LoVo (cell line): ENCODE measurements around the gene PARP16.
A peak's percentile ranks its signal among the peaks of the same experiment; 100 is the strongest.

Experiments used
- DNase-seq: peaks from one replicate; pipeline ENCODE4 v3.0.0-alpha.2; 2016; ENCODE audit warnings: low spot score

The PARP16 gene

DNA sequence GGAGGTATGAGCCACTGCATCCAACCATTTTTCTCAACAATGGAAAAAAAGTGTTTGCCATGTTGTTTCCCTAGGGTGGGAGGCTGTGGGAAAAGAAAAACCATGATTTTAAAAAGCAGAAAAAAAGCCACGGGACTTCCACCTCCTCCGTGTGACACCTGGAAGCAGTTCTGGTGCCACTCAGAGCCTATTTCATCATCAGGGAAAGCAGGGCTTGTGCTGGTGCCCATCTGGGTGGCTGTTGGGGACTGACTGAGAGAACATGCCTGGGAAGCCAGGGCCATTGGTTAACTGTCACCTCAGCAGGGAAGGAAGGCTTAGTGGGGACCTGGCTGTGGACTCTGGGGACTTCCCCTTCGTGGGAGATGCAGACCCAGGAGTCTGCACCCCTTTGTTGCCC, 25.1 kb upstream of the PARP16 start:
- no peak for DNase-seq

DNA sequence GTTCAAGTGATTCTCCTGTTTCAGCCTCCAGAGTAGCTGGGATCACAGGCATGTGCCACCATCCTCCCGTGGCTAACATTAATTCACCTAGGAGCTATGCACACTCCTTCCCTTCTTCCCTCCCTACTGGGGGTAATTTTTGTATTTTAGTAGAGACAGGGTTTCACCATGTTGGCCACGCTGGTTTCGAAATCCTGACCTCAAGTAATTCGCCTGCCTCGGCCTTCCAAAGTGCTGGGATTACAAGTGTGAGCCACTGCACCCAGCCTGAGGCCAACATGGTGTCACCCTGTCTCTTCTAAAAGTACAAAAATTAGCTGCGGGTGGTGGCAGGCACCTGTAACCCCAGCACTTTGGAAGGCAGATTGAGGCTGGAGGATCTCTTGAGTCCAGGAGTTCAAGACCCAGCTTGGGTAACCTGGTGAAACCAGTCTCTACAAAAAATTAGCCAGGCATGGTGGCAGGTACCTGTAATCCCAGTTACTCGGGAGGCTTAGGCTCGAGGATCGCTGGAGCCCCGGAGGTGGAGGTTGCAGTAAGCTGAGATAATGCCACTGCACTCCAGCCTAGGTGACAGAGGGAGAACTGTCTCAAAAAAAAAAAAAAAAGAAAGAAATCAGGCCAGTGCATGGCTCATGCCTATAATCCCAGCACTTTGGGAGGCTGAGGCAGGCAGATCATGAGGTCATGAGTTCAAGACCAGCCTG, 23.9 kb upstream of the PARP16 start:
- DNase-seq: no peak

DNA sequence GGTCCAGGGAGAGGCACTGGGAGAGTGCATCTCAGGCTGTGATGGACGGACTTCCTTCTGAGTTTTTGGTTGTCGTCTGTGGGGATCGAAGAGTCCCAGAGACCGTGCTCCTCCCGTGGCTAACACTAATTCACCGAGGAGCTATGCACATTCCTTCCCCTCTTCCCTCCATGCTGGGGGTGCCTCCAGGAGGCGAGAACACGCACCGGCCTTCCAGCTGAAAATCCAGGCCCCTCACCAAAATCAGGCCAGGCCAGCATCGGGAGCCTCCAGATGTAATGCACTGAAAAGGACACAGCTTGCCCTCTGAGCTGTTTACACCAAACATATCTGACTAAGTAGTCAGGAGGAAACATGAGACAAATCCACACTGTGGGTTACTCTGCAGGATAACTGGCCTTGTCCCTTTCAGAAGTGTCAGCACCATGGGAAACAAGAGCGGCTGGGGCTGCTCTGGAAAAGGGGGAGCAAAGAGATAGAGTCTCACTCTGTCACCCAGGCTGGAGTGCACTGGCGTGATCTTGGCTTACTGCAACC, 23.3 kb upstream of the PARP16 start:
- no peak for DNase-seq

DNA sequence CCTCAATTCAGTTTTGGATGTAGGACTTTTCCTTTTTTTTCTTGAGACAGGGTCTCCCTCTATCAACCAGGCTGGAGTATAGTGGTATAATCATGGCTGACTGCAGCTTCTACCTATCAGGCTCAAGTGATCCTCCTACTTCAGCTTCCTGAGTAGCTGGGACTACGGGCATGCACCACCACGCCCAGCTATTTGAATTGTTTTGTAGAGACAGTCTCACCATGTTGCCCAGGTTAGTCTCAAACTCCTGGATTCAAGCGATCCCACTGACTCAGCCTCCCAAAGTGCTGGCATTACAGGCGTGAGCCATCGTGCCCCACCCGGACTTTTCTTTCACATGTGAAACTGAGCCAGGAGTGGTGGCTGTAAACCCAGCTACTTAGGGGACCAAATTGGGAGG, 21.3 kb upstream of the PARP16 start:
- peak; percentile 30 for DNase-seq

DNA sequence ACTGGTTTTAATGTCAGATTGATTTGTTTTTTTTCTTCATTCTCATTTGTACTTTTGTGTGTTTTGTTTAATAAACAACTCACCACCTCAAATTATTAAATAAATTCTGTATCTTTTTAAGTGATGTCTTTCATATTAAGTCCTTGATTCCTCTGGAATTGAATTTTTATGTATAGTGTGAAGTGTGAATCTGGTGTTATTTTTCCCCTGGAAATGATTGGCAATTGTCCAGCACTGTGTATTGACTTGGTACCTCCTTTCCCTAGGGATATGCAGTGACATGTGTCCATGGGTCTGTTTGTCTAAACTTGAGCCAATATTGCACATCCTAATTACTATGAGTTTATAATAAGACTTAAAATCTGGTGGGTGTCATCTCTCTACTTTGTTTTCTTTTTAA, 19.9 kb upstream of the PARP16 start:
- DNase-seq: no peak

DNA sequence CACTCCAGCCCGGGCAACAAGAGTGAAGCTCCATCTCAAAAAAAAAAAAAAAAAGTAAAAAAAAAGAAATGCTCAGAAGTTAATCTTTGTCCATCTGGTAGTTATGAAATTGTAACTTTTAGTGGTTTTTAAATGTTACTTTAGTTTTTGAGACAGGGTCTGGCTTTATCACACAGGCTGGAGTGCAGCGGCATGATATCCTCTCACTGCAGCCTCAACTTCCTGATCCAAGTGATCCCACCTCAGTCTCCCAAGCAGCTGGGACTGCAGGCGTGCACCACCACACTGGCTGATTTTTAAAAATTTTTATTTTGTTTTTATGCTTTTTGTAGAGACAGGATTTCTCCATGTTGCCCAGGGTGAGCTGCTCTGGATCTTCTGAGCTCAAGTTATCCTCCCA, 19.1 kb upstream of the PARP16 start:
- DNase-seq: no peak

DNA sequence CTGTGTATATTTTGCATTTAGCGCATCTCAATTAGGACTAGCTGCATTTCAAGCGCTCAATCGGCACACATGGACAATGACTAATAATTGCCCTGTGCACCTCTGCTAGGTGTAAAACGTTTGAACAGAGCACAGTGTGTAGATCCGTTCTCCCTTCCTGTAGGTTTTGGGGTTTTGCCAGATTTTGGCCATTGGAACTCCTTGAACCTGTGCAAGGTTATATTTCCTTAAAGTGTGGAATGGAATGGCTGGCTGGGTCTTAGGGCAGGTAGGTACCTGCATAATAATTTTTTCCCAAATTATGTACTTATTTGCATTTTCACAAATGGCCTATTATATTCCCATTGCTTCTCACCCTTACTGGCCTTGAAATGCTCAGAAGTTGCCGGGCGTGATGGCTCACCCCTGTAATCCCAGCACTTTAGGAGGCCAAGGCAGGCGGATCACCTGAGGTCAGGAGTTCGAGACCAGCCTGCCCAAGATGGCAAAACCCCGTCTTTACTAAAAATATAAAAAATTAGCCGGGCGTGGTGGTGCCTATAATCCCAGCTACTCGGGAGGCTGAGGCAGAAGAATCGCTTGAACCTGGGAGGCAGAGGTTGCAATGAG, 18.6 kb upstream of the PARP16 start:
- DNase-seq: peak; percentile 77

DNA sequence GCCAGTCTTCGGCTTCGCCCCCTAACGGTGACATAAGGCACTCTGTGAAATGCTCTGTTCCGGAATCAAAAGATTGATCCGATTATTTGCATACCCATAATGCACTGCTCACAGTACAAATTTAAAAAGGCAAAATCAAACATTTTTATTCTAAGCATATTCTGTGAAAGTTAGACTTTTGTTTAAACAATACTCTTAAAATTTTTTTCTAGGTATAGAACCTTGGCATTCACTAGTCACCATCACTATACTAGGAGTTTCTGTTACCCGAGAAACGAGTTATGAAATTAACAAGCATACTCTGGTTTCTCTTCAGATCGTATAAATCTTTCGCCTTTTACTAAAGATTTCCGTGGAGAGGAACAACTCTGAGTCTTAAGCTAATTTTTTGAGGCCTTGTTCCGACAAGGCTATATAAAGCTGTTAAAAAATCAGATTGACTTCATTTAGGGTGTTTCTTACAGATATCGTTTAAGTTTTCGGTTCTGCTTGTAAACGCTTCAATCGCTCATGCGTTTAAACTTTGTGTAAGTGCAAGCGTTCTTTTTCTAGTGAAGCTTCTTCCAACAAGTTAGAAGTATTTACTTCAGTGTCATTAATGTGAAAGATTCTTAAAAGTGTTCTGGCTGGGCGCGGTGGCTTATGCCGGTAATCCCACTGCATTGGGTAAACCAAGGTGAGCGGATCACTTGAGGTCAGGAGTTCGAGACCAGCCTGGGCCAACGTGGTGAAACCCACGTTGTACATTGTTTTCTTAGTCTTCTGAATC, 17.9 kb upstream of the PARP16 start, which contains the start of gene RNU5B-1:
Gene RNU5B-1 (plus strand): TSS at position 297 of the 769 bp plus-strand sequence.
- DNase-seq: peak; percentile 91

DNA sequence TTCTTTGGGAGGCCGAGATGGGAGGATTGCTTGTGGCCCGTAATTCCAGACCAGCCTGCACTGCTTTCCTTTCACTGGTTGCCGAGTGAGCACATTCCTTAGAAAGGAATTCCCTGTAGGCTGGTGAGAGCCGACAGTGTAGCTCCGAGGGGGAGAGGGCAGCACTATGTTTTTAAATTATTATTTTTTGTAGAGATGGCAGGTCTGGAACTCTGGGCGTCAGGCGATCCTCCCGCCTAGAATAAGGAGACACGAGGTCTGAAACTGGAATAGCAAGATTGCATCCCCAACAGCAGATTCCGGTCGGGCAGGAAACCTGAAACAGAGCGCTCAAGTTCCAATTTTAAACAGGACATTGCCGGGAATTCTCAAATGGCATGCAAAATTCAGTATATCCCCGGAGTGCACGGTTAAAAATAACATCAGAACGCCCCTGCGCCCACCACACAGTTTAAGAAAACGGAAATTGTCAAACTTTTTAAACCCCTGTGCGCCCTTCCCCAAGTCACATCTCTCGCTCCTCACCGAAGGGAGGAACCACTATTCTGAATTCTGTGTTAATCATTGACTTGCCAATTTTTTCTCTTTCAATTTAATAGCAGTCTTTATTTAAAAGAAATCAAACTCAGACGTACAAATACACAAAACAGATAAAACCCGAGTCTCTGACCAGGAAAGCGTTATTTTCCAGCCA, 17.2 kb upstream of the PARP16 start:
- DNase-seq: peak; percentile 70

DNA sequence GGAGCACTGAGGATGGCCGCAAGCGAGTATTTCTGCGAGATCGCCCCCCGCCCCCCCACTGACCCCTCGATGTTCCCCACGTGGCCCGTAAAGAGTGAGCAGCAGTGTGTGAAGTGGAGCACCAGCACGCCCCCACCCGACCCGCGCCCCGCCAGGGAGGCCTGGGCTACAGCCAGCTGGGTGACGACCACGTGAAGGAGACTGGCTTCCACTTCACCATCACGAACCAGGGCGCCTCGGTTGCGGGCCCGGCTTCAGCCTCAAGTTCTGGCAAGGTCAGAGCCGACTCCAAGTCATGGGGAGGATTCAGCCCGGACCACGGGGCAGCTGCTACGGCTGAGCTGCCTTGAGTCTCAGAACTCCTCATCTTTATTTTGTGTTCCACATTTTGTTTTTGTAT, 15.4 kb upstream of the PARP16 start:
- DNase-seq: no peak

DNA sequence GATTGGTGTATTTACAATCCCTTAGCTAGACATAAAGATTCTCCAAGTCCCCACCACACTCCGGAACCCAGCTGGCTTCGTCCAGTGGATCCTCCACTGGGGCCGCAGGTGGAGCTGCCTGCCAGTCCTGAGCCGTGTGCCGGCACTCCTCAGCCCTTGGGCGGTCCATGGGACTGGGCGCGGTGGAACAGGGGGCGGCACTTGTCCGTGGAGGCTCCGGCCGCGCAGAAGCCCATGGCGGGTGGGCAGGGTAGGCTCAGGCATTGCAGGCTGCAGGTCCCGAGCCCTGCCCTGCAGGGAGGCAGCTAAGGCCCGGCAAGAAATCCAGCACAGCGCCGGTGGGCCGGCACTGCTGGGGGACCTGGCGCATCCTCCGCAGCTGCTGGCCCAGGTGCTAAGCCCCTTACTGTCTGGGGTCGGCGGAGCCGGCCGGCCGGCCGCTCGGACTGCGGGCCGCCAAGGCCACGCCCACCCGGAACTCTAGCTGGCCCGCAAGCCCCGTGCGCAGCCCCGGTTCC, 14.3 kb upstream of the PARP16 start:
- DNase-seq: no peak

DNA sequence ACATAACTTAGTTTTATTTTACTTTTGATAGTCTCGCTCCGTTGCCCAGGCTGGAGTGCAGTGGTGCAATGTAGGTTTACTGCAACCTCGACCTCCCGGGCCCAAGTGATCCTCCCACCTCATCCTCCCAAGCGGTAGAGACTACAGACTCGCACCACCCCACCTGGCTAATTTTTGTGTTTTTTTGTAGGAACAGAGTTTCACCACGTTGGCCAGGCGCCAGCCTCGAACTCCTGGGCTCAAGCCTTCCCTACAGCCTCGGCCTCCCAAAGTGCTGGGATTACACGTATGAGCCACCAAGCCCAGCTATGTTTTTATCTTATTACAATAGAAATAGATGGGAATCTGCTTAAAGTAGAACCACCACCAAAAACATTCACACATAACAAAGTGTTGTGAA, 12.0 kb upstream of the PARP16 start:
- DNase-seq: no peak

DNA sequence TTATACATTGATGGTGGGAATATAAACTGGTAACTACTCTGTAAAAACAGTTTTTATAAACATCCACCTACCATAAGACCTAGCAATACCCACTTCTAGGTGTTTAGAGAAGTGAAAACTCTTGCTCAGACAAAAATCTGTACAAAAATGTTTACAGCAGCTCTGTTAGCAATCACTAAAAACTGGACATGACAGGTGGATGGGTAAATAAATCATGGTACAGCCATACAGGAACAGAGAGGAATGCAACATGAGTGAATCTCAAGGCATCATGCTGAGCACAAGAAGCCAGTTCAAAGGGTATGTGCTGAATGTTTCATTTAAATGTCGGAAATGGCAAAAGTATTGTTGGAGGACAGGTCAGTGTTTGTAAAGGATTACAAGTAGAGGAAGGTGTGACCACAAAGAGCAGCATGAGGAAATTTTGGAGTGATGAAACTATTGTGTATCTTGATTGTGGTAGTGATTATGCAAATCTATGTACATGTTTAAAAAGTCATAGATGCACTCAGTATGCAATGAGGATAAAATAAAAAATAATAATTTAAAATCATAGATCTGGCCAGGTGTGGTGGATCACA, 6.3 kb upstream of the PARP16 start:
- DNase-seq: no peak

DNA sequence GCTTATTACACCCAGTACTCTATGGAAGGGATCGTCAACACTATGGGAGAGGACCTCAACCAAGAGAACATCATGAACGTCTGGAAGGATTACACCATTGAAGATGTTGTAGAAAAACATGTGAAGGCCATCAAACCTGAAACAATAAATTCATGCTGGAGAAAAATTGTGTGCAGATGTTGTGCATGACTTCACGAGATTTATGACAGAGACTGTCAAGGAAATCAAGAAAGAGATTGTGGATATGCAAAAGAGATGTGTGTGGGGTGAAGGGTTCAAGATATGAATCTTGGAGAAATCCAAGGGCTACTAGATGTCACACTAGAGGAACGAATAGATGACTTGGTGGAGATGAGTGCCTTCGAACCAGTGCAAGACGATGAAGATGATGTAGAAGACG, 3.5 kb upstream of the PARP16 start:
- no peak for DNase-seq

DNA sequence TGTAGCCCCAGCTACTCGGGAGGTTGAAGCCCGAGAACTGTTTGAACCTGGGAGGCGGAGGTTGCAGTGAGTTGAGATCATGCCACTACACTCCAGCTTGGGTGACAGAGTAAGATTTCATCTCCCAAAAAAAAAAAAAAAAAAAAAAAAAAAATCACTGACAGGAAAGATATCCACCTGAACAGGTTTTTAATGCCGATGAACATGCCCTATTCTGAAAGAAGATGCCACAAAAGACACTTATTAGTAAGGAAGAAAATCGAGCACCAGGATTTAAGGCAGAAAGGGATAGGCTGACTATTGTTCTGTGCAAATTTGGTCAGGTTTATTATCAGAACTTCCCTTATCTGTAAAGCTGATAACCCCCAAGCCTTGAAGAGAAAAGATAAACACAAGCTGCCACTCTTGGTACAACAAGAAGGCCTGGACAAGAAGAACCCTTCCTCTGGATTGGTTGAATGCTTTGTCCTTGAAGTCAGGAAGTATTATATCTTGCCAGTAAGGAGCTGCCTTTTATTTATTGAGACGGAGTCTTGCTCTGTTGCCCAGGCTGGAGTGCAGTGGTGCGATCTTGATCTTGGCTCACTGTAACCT, 2.7 kb upstream of the PARP16 start:
- no peak for DNase-seq

DNA sequence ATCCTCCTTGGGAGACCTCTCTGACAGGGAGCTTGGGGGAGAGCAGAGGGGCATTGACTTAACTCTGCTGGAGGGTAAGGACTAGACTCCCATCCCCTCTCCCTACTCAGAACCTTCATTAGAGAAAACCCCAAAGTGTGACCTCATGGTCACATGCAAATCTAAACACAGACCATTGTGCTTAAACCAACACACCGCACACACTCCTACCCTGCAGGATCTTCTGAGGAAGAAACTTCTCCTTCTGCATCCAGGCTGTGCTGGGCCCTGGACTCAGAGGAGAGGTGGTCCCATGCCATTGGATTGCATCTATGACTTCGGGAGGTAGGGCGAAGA, 805 bp upstream of the PARP16 start:
- DNase-seq: no peak

DNA sequence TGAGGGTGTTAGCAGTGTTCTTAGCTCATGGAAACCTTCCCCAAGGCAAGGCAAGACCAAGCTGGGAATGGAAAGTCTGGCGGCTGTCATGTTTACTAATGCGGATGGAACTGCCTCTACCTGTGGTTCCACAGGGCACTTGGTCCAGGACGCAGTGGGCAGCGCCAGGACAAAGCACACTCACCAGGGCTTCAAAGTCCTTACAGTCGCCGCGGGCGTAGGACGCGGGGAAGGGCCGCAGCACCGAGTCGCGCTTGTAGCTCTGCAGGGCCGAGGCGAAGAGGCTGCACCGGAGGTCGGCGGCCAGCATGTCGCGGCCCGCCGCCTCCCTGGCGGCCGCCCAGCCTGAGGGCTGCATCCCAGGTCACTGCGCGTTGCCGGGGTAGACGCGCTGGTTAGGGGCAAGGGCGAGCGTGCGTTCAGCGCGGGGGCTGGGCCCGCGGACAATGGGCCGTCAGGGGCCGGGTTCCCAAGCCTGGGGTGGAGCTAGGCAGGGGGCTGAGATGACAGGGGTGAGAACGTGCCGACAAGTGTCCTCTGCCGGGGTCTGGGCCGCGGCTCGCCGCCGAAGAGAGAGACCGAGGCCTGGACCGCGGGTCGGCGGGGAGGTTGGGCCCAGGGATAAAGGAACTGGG, 497 bp downstream of the PARP16 start:
- peak; percentile 27 for DNase-seq

DNA sequence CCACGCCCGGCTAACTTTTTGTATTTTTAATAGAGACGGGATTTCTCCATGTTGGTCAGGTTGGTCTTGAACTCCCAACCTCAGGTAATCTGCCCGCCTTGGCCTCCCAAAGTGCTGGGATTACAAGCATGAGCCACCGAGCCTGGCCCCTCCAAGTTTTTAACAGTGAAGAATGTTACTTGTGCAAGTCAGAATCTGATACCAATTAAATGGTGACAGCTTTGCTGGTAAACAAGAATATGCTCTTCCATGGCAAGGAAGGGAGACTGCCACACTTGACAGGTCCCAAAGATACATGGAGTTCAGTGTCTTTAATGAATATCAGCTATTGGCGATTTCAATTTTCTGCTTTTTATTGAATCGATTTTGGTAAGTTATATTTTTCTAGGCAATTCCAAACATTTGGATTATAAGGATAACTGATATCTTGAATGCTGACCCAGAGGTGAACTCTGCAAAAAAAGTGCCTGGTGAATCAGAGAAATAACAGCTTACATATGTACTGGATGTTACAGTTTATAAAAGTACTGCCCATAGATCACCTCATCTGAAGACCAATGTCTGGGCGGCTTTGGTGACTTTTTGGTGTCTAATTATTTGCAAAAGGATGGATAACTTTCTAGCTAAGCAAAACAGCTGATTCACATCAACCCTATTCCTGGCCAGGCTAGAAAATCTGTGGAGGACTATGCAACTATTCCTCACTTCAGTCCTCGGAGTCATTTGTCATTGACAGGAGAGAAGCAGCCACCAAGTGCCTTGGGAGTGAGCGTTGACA, 1.2 kb downstream of the PARP16 start:
- no peak for DNase-seq

DNA sequence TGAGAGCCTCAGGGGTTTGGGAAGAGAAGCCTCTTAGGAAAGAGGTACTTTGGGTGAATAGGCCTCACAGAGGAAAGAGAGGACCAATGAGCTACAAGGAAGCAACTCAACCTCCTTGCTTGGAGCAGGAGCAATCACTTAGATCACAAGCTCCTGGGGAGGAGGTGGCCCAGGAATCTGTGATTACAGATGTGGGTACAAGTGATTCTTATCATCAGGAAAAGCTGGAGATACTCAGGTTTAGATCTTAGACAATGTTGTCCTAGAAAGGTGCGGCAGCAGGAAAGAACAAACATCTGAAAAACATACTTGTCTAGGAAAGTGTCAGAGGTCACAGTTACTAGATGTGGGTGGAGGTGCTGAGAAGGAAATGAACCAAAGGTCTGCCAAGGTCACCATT, 8.2 kb downstream of the PARP16 start:
- no peak for DNase-seq

DNA sequence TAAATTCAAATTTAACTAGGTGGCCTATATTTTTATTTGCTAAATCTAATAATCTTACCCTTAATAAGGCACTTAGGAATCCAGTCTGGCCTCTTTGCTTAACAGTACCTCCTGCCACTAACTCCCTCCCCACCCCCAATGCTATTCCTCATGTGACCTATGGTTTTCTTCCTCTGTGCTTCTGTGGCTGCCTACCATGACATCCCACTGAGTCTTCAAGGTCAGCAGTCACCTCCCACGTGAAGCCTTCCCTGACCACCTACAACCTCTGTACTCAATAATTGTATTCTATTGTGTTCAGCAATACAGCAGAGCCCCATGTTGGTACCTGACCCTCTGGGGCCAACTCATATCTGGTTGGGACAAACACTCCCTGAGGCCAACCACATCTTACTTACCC, 9.7 kb downstream of the PARP16 start:
- DNase-seq: no peak
